ENCODE measurements around the gene ANTXR1.

ANTXR1 gene

GRCh38 chr2:69034122-69034521 lies 21.1 kb downstream of the ANTXR1 start:
- no peak for DNase-seq (ENCODE audit: low read depth)

- DNase-seq (ENCODE audit: low read depth): no peak
Observed at GRCh38 chr2:69034845-69035244, 21.9 kb downstream of the ANTXR1 start.

- no peak for DNase-seq (ENCODE audit: low read depth)
Observed at GRCh38 chr2:69036926-69037325, 23.9 kb downstream of the ANTXR1 start.

GRCh38 chr2:69041214-69041613 lies 28.2 kb downstream of the ANTXR1 start:
- DNase-seq (ENCODE audit: low read depth): no peak

- no peak for DNase-seq (ENCODE audit: low read depth)
Observed at GRCh38 chr2:69043736-69044400, 30.9 kb downstream of the ANTXR1 start.

- DNase-seq (ENCODE audit: low read depth): no peak
Observed at GRCh38 chr2:69046221-69046662, 33.3 kb downstream of the ANTXR1 start.

GRCh38 chr2:69047625-69048145 lies 34.7 kb downstream of the ANTXR1 start:
- no peak for DNase-seq (ENCODE audit: low read depth)

- DNase-seq (ENCODE audit: low read depth): no peak
Observed at GRCh38 chr2:69050802-69051201, 37.8 kb downstream of the ANTXR1 start.

DNA sequence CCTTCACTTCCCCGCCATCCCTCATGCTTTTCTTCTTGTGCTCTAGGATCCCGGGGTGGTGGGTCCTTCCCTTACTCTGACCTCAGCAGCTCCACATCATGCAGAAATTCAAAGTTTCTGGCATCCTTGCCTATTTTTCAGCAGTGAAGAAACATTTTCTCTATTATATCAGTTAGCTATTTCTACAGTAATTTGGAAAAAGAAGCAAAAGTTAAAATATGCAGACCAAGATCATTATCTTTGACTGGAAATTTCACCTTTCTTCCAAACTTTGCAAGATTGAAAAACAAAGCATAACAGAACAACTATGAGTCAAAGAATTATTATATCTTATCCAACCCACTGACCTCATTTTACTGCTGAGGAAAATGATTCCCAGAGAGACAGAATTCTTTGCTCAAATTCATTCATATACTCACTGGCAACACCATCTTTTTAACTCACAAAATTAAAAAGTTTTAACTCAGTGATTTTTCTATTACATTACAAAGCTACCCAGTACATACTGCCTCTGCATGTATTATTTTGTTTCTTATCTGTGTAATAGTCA lies 40.5 kb downstream of the ANTXR1 start:
- no peak for DNase-seq (ENCODE audit: low read depth)

GRCh38 chr2:69054431-69054830 lies 41.5 kb downstream of the ANTXR1 start:
- DNase-seq (ENCODE audit: low read depth): no peak

- no peak for DNase-seq (ENCODE audit: low read depth)
Observed at GRCh38 chr2:69055688-69056470, 42.9 kb downstream of the ANTXR1 start.

DNA sequence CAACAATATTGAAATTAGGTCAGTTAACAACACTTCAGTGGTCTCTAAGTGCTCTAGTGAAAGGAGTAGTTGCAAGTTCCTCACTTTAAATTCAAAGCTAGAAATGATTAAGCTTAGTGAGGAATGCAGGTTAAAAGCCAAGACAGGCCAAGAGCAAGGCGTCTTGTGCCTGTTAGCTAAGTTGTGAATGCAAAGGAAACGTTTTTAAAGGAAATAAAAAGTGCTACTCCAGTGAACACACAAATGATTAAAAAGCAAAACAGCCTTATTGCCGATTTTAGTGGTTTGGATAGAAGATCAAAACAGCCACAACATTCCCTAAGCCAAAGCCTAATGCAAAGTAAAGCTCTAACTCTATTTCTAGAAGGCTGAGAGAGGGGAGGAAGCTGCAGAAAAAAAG lies 44.7 kb downstream of the ANTXR1 start:
- DNase-seq (ENCODE audit: low read depth): no peak

DNA sequence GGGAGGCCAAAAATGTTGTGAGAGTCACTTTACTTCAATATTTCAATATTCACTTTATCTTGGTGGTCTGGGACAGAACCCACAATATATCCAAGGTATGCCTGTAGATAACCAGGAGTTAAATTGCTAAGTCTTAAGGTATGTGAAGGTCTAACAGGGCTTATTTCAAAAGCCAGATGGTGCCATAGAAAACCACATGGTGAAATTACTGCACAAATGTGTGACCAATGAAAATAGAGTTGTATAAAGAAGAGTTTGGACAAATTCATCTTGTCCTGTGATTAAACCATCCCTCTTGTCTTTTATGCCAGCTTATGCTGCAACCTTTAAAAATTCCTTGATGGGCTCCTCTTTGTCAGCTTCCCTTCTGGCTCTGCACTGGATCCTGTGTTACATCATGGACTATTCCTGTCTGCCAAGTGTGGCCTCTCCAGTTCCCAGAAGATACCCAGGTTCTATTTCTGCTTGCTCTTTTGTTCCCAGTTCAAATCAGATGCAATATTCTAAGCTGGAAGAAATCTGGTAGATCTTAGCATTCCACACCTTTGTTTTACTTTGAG lies 46.8 kb downstream of the ANTXR1 start:
- DNase-seq (ENCODE audit: low read depth): no peak

- DNase-seq (ENCODE audit: low read depth): no peak
Observed at GRCh38 chr2:69060938-69061501, 48.0 kb downstream of the ANTXR1 start.

- DNase-seq (ENCODE audit: low read depth): no peak
Observed at GRCh38 chr2:69061525-69061924, 48.5 kb downstream of the ANTXR1 start.

DNA sequence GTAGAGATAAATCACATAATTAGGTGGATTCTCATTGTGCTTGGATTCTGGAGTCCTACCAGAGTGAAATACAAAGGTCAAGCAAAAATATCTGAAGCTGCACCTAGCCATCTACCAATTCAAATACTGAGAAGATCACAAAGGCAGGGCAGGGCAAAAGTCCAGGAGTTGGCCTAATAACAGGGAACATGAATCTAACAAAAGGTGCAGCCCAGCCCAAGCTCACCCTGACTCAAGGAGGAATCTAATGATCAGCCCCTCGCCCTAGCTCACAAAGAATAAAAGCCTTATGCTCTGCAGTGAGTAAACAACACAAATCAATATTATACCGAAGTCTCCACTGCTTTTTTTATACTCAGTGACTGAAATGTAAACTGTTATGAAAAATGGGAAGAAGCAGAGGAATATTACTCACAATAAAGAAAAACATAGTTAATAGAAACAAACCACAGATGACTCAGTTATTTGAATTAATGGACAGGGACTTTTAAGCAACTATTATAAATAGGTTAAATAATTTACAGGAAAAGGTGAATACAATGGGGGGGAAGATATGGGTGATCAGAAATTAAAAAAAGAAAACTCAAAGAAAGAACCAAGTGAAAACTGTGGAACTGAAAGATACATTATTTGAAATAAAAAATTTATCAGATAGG lies 49.5 kb downstream of the ANTXR1 start:
- no peak for DNase-seq (ENCODE audit: low read depth)

GRCh38 chr2:69065735-69066336 lies 52.9 kb downstream of the ANTXR1 start:
- no peak for DNase-seq (ENCODE audit: low read depth)

DNA sequence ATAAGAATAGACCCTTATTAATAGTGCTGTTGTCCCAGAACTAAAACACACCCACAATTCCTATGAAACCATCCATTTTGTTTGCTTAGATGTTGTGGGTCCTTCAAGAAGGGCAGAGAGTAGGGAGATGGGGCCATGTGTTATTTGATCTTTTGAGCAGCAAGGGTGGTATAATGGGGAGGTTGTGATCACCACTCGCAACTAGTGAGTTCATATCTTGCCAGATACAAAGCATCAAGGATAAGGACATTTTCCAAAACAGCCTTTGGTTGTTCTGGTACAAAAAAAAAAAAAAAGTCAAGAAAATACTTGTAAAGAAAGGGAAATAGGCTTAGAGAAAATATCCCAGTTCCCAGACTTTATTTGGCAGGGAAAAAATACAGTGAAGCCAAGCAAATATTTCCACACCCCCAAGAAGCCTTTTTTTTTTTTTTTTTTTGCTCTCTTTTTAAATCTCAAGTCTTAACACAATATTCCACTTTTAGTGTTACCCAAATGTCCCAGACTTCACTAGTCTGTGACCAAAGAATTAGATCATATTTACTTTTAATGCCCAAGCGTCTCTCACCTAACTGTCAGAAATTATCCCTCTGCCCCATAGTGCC lies 54.1 kb downstream of the ANTXR1 start:
- no peak for DNase-seq (ENCODE audit: low read depth)

DNA sequence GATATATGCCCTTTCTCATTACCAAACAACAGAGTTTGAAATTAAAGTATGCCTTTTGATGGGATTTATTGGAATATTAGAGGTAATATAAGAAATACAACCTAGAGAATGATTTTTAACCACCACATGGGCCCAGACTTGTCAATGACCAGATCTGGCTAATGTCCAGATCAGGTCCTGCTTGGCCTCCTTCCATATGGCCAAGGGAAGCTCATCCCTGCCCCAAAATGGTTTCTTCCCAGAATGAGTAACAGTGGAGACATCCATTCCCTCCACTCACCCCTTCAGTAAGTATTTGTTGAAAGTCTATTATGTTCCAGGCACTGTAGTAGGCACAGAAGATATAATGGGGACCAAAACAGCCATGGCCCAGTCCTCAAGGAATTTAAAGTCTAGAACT lies 54.9 kb downstream of the ANTXR1 start:
- DNase-seq (ENCODE audit: low read depth): no peak

DNA sequence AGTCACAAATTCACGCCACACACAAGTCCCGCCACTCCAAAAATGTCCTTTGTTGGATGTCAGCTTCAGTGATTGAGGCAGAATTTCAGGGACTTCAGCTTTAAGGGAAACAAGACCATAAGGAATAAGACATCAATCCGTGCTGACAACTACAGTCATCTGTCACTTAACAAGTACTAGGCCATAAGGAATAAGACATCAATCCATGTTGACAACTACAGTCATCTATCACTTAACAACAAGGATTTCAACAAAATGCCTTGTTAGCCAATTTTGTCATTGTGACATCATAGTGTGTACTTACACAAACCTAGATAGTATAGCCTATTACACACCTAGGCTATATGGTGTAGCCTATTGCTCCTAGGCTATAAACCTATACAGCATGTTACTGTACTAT lies 58.0 kb downstream of the ANTXR1 start:
- no peak for DNase-seq (ENCODE audit: low read depth)

- DNase-seq (ENCODE audit: low read depth): no peak
Observed at GRCh38 chr2:69073928-69074570, 61.1 kb downstream of the ANTXR1 start.

All from CMK (cell line).